Right cardiac atrium (tissue), 5 donors: ENCODE results near the gene PRSS1. TPM values are rescaled to one million over a fixed set of nuclear protein-coding genes. Genes with fewer than 3 reads are reported as not detected.

ENCODE experiments used
- polyA plus RNA-seq: library from polyadenylated mRNA; stranded (reverse); fragments of 200-250 nt; gene quantifications from one replicate; pipeline ENCODE4 v1.2.3, GENCODE V29; 2013
- total RNA-seq, 4 donors: library from RNA; stranded (reverse); fragmentation: NEBNext Ultra II Directional; extraction: Animal tissue kit (Norgen Biotek cat#: 25700); gene quantifications; one replicate each; pipeline ENCODE4 v1.2.1, GENCODE V29; 2021
- donor health status: healthy with polysubstance abuse.
- donor health status: DM: no; HTN: yes; CAD: no.
- donor health status: DM: no; HTN: no; CAD: no.
- donor health status: DM: no; HTN: yes; CAD: no; lungs with severe emphysema.
- donor health status: DM: yes; HTN: yes; CAD: no.

Gene PRSS1
- total and polyA plus RNA-seq, 5 donors = 0.27 to 0.61 TPM; not detected in 3

Other genes starting within 250 kb of the PRSS1 start
- gene PRSS2, start 21.5 kb downstream of the PRSS1 start, total RNA-seq = 1 to 10 TPM in 1 of 4 donors, not detected in 3; 4.0 TPM
- gene PRSS2, start 21.5 kb downstream of the PRSS1 start, polyA plus RNA-seq = 0.16 TPM
- 10 to 100 TPM in 1 of 4 donors, 1 to 10 TPM in 3; 3.8 to 11.3 (median 6.7) TPM for gene EPHB6, start 105.6 kb downstream of the PRSS1 start, total RNA-seq
- gene EPHB6, start 105.6 kb downstream of the PRSS1 start, polyA plus RNA-seq = 6.9 TPM
- gene TRPV6, start 136.3 kb downstream of the PRSS1 start, total RNA-seq = not detected
- not detected for gene TRPV6, start 136.3 kb downstream of the PRSS1 start, polyA plus RNA-seq
- not detected for gene TRPV5, start 184.3 kb downstream of the PRSS1 start, total RNA-seq
- not detected for gene TRPV5, start 184.3 kb downstream of the PRSS1 start, polyA plus RNA-seq
- gene LLCFC1, start 190.0 kb downstream of the PRSS1 start, total RNA-seq = not detected
- not detected for gene LLCFC1, start 190.0 kb downstream of the PRSS1 start, polyA plus RNA-seq
- 1 to 10 TPM in 1 of 4 donors, under 1 TPM in 2, not detected in 1; 0.25 to 1.6 (median 0.60) TPM for gene KEL, start 212.9 kb downstream of the PRSS1 start, total RNA-seq
- 0.29 TPM for gene KEL, start 212.9 kb downstream of the PRSS1 start, polyA plus RNA-seq